GM18858 (cell line): ENCODE measurements around the gene VSIG1.

Experiments
- ATAC-seq: cut with Tn5 transposase; IDR thresholded peaks from one replicate; pipeline ENCODE4 v1.9.1; 2021; ENCODE audit not compliant: unreplicated experiment

Gene VSIG1

DNA sequence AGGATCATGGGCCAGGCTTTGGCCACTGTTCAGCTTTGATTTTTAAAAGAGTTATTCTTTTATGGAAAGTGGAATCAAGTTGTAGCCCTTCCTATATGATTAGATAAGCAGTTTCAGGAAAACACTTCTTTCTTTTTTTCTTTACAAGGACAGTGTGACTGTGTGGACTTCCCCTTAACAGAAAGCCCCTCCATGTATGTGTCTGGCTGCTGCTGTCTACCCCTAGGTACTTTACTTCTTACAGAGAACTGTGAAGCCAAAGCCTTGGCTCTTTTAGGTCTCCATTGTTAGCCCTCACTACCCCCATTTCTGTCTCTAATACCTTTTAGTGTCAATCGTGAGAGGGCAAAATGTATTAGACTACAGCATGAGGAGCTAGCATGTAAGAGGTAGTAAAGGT is 19.1 kb downstream of the VSIG1 start:
- no peak for ATAC-seq

DNA sequence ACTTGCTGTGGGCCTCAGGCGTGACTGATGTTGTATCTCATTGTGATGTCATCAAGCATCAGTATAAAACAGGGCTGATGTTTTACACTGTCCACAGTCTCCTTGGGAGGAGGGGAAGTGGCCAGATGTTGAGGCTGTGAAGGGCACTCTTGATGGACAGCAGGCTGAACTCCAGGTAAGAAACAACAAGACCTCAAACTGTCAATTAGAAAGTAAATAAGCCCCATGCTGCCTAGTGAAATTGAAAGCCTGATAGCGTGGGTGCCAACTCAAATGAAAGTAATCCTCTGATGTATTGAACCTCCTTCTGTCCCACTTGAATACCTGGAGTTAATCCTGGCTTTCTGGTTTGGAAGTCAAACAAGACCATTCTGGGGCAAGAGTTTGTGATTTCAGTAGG is 19.7 kb downstream of the VSIG1 start:
- peak; percentile 72 for ATAC-seq

DNA sequence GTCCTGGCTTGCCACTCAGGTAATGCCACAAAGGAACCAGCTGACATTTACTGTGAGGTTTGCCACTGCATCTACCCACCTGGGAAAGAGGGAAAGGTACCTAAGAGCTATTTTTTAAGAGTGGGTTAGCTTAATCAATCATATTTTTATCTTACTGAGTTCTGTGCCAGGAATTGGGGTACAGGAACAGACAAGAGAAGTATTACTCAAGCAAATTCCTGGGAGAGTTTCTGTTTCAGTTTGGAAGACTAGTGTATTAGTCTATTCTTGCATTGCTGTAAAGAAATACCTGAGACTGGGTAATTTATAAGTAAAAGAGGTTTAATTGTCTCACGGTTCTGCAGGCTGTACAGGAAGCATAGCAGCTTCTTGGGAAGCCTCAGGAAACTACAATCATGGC is 23.3 kb downstream of the VSIG1 start:
- ATAC-seq, result no peak

DNA sequence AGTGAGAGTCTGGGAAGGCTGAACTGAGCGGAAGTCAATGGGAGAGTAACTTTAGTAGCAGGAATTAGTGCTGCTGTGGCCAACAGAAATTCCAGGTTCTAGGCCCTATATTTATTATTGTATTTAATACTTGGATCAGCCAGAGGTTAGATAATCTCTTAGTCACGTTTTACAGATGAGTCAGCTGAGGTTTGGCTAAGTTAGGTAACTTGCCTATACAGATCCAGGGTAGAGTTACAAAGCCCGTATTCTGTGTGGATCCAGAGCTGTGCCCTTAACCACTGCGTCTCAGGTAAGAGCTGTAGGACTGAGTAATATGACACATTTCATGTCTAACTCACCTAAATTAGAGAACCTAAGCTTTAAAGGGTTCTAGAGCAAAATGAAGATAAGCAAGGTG is 26.0 kb downstream of the VSIG1 start:
- ATAC-seq, result no peak

DNA sequence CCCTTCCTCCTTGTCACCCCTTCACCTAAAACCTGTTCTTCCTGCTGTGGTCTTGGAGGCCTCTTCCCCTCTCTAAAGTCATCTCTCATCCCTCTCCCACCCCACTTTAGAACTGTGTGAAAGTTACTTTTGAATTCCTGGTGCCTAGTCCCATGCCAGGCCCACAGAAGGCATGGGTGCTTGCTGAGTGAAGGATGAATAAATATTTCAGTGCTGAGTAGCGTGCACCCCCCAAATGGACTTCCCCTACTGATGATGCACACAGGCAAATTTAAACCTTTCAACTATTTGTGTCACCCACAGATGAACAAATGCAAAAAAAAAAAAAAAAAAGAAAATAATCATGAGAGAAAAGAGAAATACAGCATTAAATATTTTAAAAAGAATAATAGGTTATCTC is 26.7 kb downstream of the VSIG1 start:
- no peak for ATAC-seq

DNA sequence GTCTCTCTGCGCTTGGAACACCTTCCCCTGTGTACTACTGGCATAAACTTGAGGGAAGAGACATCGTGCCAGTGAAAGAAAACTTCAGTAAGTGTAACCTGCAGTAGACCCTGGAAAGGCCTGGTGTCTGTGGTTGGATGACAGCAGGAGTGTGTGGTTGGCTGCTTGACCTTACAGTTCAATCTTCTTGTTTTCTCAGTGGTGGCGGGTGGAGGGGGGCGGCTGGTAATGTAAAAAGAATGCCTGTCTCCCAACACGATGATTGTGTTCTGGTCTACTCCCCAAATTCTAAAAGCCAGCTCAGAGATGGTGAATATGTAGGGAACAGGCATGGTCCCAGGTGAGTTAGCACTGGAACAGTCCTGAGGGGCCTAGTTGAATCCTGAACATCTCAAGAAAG is 27.9 kb downstream of the VSIG1 start:
- no peak for ATAC-seq

DNA sequence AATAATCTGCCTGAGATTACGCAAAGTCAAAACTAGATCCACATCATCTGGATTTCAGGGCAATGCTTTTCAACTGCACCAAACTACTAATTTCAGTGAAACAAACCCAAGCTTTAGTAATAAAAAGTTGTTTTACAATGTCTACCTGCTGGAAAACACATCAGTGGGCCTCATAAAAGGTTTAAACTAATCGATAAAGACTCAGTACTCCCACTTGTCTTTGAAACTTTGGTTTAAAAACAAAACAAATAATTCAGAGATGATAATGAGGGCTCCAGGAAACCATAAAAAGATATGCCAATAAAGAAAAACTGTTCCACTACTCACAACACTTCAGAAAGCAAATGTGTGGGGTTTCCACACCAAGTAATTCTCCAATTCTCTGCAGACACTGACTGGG is 36.2 kb downstream of the VSIG1 start:
- ATAC-seq, result no peak

DNA sequence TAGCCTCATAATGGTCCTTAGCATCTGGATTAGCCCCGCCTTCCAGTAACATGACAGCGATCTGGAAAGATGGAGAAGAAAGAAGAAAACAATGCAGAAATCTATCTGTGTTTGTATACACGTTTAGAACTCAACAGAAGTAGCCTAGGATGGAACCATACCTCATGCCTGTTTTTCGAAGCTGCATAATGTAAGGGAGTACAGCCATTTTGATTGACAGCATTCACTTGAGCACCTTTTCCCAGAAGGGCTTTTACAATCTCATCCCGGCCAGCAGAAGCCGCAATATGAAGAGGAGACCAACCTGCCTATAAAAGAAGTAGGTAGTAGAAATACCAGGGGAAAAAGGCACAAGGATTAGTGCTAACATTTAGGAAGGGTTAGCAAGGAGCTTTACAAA is 42.9 kb downstream of the VSIG1 start:
- no peak for ATAC-seq

DNA sequence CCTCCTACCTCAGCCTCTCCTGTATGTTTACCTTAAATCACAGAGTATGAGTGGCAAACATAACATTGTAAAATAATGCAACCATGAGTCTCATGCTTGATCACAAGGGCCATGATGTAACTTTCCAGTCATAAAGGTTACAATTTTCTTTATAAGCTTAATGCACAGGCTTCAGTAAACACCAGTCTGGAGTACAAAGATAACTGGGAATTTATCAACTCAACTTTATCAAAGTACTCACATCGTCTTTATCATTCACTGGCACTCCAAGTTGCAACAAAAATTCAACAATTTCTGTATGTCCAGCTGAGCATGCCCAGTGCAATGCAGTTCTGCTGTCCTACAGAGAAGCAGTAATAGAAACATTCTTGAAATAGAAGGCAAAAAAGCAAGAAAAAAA is 43.6 kb downstream of the VSIG1 start:
- ATAC-seq, result no peak

DNA sequence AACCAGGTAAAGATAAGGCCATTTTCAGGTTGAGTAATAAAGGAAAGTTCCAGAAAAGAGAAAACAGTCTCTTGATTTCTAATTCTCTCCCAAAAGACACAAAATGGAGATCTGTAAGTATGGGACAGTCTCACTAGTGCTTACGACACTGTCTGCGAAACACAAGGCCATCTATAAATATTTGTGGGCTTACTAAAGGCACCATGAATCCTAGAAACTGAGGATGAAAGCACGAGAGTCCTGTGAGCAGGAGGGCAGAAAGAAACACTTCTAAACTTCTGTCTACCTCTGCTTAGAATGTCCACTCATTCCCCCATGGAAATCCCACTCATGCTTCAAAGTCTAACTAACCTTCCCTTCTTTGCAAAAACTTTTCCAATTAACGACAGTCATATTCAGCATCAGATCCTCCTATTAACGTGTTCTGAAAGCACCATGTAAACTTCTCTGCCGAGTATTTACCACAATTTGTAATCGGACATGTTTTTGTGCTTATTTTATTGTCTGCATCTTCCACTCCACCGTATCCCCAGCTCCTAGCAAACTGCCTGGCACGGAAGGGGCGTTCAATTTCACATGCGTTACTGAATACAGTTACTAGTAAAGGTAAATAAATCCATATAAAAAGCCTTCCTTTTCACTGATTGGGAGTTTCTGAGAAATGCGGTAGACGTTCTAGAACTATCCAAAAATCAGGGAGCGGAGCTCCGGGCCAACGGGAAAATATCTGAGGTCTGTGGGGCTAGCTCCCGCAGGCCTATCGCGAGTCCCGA is 45.8 kb downstream of the VSIG1 start:
- ATAC-seq, result no peak

DNA sequence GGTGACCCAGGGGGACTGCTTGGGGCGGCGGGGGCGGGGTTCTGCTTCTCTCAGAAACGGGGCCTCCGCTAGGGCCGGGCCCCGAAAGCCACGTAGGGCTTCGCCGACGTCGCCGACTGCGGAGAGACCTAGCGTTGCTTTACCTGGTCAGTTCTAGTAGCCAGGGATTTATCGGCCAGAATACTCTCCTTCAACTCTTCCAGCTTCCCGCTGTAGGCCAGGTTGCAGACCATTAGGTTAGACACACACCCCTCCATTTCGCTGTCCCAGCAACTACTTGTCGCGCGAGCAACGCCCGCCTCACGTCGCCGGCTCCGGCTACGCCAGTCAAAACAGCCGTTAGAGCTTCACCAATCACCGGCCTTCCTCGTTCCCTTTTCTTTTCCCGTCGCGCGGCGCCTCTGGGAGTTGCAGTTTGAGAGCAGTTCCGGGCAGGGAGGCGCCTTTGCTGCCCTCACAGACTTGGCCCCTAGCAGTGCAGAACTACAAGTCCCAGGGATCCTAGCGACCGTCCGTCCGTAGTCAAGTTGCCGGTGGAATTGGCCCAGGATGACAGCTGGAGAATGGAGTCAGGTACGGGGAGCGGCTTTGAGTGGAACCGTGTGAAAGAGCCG is 46.5 kb downstream of the VSIG1 start, which contains the start of the genes ATG4A and PSMD10:
ATG4A (plus strand) TSS at position 515 of the 614 bp plus-strand sequence; CDS start at position 564, 49 bp downstream.
PSMD10 (minus strand) TSS at position 279 of the 614 bp plus-strand sequence; CDS start at position 257, 22 bp downstream.
- peak; percentile 93 for ATAC-seq

DNA sequence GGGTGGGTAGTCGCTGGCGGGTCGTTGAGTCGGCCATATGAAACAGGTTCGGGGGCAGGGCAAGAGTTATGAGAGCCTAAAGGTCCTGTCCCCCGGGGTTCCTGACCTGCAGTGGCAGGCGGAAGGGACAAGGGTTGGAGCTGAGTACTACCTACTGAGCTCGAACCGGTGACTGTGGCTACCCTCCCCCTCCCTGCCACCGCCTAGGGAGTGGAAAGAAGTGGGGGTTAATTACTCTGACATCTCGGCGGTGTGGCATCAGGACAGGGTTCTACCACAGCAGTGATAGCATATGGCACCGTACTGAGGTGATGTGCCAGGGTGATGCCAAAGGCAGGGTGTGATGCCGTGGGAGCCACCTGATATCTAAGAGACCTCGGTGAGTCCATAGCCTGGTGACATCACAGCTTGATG is 47.0 kb downstream of the VSIG1 start:
- peak; percentile 8 for ATAC-seq

DNA sequence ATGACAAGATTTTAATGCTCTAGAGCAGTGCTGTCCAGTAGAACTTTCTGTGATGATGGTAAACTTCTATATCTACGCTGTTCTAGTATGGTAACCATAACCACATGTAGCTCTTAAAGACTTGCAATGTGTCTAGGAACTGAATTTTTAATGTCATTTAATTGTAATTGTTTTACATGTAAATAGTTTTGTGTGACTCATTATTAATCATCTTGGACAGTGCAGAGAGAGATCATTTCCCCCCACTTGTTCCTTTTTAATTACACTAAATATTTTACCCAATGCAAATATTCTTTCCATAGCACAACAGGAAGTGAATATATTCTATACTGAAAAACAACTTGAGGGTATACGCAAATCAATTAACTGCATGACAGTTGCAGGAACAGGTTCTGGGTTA is 52.5 kb downstream of the VSIG1 start:
- ATAC-seq, result no peak

DNA sequence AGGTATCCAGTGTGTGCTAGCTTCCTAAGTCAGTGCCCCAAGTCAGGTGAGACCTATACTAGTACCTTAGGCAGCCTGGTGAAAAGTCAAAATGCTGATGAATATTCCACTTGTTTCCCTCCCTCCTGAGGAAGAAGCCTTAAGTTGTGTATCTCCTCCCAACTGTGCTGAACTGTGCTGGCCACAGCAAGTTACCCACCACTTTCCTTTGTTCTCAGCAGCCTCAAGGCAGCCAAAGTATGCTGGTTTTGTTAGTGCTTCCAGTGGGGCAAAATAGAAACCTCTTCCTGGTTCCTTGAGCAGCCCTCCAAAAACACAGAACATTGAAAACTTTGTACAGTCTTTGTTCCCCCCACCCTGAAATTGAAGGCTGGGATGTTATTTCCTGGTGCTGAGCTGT is 60.6 kb downstream of the VSIG1 start:
- ATAC-seq, result no peak

DNA sequence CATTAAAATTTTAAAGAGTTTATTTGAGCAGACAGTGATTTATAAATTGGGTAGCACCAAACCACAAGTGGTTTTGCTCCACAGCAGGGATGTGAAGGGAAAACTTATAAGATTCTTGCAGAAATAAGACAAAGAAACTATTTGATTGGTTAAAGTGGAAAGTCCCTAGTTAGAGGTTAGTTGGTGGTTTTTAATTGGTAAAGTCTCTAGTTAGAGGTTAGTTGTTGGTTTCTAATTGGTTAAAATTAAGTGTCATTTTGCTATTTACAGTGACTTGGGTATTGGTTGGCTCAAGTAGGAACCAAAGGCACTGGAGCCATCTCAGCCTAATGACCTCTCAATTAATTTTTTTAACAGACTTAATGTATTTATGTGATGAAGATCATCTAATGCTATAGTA is 69.7 kb downstream of the VSIG1 start:
- no peak for ATAC-seq

DNA sequence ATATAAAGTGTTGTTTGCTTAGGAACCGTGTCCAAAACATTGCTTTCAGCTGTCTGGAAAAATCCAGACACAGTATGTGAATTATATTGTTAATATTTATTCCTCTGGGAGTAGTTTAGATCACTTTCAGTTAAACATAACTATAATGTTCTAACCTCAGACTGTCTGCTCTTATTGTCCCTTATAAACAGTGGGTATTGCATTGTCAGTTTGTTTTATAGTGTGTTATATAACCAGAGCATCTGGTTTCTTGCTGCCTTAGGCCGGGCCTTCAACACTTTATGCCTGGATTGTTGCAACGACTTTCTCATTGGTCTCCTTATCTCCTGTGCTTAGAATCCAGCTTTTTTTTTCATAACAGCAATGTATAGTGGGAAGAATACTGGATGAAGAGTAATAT is 73.1 kb downstream of the VSIG1 start:
- no peak for ATAC-seq

DNA sequence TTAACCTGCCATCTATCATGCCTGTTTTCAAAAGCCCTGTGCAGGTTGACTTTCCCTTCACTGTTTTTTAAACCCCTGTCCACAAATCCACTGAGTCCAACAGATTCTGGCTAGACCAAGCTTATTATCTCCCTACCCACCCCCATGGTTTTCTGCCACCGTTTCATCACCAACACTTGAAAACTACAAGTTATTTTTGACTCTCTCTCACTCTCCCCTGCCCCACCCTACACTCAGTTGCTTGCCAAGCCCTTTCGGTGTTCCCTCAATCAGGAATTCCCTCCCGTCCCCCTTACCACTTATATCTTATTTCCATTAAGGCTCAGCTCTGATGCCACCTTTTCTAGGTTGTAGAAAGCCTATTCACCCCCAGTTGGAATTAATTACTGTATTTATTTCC is 76.4 kb downstream of the VSIG1 start:
- ATAC-seq, result no peak

DNA sequence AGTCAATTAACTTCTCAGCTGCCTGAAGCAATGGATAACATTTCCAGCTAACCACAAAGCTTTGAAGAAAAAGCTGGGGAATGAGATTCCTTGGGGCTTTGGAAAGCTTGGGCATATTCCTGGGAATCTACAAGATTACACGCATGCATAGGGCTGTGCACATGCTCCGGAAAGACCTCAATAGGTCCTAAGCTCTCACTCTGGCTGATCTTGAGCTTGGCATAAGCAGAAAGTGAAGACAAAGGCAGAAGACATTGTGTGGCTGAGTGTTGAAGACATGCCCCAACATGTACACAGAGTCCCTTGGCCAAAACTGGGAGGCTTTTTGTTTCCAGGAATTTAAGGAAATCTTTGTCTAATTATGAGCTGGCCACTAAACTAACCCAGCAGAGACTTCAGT is 77.9 kb downstream of the VSIG1 start:
- no peak for ATAC-seq

DNA sequence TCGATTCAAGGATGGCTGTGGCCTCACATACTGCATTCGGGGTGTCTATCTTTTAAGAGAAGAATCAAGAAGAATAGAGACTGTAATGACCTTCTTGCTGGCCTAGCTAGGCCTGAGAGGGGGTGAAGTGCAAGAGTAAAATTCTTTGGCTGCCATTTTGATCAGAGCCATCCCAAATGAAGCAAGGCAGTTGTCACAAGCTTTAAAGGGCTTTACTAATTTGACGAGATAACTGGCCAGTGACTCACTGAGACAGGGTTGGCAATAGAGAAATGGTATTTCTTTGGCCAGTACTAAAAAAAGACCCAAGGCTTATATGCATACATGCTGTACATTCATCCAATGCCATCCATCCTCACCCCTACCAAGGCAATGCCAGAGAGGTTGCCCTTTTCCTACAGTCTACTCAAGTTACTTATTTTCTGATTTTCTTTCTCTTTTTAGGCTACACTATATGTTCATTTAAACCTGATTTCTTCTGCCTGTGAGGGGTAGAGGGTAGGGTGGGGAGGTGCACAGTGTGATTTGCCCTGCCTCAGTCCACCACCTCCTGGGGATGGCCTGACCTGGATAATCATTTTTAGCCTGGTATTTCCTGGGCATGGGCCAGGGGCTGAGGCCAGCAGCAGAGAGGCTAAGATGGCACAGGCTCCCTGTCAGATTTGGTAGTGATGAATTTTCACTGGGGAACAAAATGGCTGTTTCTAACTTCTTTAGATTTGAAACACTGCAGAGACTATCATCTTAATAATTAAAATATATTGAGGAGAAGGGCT is 78.9 kb downstream of the VSIG1 start:
- ATAC-seq, result no peak

DNA sequence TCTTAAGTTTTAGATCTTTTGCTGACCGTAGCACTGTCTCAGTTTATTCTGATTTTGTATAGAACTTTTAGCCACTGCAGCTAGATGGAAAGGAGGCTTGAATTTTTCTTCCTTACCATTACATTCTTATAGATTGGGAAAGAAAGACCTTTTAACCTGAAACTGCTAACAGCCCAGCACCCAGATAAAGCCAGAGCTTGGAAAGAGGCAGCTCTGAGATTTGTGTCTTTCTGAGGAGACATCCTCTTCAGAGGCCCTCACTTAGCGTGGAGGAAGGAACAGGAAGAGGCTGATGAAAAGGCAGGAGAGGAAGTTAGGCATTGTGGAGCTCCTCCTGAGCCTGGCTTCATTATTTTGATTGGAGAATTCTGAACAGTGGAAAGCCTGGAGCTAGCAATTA is 81.8 kb downstream of the VSIG1 start:
- ATAC-seq, result no peak

DNA sequence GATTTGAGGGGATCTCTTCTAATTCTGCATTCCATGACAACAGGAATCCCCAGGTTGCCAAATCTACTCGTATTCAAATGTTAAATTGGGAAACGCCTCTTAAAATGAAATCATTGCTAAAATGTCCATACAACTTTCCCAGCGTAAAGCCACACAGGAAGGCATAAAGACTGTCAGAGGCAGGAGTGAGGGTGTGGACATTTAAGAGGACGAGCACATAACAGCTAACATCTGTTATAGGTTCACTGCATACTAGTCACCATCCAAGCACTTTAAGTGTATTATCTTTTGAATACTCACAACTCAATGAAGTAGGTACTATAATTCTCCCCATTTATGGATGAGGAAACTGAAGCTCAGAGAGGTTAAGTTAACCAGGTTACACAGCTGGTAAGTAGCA is 82.3 kb downstream of the VSIG1 start:
- no peak for ATAC-seq
